Nucleus accumbens (tissue), 56 donors: ENCODE measurements around the gene PLCB3.

Experiments
- DNase-seq, 56 donors: peaks; one replicate each; lab custom pipeline; 2025; lab: John Stamatoyannopoulos, UW

Gene PLCB3

GRCh38 chr11:64220271-64220670 lies 31.1 kb upstream of the PLCB3 start:
- DNase-seq, result no peak

GRCh38 chr11:64220798-64221197 lies 30.5 kb upstream of the PLCB3 start:
- DNase-seq, result no peak

DNA sequence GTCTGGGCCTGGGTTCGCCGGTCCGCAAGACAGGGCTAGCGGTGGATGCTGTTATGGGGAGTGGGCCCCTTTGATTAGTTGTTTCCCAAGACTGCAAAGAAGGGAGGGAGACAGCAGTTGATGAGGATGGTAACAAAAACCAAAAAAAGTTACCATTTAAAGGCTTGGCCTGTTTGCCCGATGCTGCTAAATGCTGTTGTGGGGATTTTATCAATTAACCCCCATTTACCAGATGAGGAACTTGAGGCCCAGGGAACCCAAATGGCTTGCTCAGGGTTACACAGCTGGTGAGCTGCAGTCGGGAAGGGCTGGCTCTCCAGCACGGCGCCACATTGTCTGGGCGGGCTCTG lies 28.7 kb upstream of the PLCB3 start:
- no peak for DNase-seq

DNA sequence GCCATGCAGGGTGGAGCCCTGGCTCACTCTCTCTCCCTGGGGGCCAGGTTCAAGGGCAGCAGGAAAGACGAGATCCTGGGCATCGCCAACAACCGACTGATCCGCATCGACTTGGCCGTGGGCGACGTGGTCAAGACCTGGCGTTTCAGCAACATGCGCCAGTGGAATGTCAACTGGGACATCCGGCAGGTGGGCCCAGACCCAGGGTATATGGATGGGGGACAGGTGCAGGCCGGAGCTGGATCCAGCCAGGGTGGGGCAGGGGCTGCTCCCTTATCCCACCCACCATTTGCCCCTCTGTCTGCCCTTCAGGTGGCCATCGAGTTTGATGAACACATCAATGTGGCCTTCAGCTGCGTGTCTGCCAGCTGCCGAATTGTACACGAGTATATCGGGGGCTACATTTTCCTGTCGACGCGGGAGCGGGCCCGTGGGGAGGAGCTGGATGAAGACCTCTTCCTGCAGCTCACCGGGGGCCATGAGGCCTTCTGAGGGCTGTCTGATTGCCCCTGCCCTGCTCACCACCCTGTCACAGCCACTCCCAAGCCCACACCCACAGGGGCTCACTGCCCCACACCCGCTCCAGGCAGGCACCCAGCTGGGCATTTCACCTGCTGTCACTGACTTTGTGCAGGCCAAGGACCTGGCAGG lies 28.2 kb upstream of the PLCB3 start:
- DNase-seq, result no peak

DNA sequence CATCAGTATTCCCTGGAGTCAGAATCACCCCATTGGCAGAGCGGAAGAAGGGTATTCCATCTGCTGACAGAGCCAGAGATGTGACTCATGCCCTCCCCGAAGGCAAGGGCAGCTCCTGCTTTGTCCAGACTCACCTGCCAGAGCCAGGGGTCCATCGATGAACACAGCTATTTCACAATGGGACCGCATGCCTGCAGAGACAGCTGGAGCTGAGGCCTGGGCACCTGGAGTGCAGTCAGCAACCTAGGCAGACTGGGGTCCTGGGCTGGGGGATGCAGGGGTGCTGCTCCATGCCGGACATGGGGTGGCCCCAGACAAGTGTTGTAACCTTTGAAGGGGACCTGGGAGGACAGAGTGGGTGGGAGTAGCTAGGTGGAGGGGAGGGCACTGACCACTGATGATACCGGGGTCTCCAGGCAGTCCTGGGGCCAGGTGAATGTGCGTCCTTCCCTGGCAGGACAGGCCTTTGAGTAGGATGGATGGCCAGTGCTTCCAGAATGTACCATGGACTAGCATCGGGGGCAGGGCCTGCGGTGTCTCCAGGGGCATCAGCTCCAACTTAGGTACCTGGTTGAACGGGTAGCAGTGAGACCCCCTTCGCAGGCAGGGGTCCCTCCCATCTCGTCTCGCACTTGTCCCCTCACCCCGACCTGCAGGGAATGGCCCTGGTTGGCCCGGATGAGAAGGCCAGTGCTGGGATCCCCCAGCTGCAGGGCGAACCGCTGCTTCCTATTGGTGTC lies 27.0 kb upstream of the PLCB3 start:
- no peak for DNase-seq

DNA sequence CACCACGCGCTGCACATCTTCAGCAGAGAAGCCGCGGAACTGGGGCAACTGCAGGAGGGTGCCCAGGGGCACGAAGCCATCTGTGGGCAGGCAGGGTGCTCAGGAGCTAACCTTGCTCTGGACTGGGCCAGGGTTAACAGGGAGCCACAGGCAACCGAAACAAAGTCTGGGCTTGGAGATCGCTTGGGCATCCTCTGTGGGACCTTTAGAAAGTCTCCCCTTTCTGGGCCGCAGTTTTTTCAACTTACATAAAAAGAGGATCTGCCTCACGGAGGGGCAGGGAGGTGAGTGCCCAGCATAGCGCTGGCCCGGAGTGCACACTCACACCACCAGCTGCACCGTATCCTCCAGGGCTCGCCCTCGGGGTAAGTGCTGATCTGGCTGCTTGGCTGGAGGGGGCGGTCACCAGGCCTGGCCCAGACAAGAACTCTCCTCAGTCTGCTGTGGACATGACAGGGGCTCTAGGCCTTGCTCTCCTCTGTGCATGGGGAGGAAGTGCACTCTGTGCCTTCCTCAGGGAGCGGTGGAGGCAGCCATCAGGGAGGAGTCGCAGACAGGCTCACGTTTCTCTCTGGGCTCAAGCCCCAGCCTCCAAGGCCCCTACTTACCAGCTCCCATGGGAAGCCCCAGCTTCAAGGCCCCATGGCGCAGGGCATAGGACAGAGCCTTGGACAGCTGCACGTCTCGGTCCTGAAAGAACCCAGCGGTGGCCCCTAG lies 26.3 kb upstream of the PLCB3 start:
- DNase-seq, result no peak

DNA sequence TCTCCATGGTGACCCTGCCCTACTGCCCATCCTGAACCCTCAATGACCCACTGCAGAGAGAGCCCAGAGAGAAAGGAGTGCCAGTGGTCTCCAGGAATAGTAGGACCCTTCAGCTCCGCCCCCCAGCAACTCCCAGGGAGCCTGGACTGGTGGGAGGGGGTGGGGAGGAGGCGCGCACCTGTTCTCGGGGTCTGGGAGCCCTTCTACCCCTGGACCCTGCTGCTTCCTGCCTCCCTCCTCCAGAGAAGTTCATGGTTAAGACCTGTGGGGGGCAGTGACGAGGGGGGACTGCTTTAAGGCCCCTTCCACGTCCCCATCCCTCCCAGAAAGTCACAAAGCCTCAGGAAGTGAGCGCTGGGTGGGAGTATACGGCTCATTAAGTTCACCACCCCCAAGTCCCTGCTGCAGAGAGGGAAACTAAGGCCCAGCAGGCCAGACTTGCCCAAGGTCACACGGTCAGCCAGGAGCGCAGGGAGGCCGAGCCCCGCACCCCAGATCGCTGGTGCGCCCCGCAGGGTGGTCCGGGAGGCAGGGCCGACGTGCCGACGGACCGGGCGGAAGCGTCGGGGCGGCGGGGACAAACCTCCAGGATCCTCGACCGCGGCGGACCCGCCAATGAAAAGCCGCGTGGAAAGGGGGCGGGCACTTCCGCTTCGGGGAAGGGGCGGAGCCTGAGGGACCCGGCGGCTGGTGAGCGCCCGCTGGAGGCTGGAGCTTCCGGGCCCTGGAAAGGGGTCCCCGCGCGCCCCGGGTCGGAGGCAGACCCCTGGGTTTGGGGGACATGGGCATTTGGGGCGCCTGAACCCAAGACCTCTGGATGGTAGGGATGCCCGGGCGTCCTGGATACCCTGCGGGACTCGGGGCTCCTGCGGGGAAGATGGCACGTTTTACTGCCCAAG lies 25.5 kb upstream of the PLCB3 start, which contains the start of the genes NUDT22 and TRPT1:
NUDT22 (plus strand) TSS at position 667 of the 899 bp plus-strand sequence. CDS start 379 bp downstream, outside the sequence.
TRPT1 (minus strand) TSS at position 579 of the 899 bp plus-strand sequence; CDS start at position 253, 326 bp downstream.
- peak in 55 of 56 donors; percentile 53 to 94 (median 82) for DNase-seq

DNA sequence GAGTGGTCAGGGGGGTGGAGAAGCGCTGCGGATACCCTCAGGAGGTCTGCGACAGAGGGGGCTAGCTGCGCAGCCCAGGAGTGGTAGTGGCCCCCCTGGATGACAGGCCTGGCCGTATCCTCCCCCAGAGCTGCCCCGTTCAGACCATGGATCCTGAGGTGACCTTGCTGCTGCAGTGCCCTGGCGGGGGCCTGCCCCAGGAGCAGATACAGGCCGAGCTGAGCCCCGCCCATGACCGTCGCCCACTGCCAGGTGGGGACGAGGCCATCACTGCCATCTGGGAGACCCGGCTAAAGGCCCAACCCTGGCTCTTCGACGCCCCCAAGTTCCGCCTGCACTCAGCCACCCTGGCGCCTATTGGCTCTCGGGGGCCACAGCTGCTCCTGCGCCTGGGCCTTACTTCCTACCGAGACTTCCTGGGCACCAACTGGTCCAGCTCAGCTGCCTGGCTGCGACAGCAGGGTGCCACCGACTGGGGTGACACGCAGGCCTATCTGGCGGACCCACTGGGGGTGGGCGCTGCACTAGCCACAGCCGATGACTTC lies 24.8 kb upstream of the PLCB3 start:
- peak in 8 of 56 donors; percentile 21 to 61 (median 42) for DNase-seq

GRCh38 chr11:64227405-64227956 lies 23.8 kb upstream of the PLCB3 start:
- DNase-seq, result no peak

DNA sequence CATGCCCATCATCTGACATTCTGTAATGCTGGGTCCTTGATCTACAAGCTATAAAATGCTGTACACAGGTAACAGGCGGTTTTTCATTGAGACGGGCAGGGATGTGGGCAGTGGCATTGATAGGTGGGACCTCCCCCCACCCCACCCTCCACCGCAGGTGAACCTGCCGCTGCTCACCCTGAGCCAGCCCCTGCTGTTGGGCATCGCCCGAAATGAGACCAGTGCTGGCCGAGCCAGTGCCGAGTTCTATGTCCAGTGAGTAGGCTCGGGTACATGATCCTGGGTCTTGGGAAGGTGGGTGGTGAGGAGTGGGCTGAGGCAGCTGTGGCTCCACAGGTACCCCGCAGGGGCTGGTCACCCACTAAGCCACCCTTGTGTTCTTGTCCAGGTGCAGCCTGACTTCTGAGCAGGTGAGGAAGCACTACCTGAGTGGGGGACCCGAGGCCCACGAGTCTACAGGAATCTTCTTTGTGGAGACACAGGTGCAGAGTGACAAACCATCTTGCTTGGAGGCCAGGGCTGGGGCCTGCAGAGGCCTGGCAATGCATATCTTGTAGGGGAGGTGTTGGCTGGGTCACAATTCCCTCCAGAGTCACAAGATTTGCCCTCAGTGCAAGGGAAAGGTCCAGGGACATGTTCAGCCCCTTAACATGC lies 22.1 kb upstream of the PLCB3 start:
- no peak for DNase-seq

GRCh38 chr11:64229744-64230170 lies 21.6 kb upstream of the PLCB3 start:
- DNase-seq, result no peak

DNA sequence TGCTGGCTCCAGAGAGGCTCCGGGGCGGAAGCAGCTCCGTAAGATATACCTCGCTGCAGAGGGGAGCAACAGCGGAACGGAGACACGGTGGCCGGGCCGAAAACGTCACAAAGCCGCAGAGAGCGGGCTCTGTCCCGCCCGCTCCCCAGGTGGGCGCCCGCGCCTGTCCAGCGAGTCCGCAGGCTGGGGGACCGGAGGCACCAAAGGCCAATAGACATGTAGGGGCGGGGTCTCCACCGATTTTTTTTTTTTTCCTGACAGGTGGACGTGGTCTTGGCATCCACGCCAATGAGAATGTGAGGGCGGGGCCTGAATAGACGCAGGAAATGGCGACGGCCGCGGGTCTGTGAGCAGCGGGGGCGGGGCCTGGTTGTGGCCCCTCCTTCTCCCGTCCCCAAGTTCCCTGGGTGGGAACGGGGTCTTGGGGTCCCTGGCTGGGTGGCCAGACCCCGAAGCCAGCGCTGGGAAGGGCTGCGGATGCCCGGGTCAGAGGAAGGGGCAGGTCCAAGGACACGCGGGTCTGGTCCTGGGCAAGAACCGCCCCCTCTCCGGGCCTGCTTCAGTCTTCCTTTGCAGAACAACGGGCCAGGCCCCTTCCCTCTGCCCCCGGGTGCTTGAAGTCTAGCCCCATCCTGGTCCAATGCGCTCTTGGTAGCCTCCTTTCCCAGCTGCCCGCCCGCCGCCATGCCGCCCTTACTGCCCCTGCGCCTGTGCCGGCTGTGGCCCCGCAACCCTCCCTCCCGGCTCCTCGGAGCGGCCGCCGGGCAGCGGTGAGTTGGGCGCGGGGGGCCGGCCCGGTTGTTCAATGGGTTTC lies 21.0 kb upstream of the PLCB3 start, which contains the start of gene DNAJC4:
DNAJC4 (plus strand) TSS at position 378 of the 814 bp plus-strand sequence; CDS start at position 685, 307 bp downstream.
- peak in 55 of 56 donors; percentile 49 to 95 (median 82) for DNase-seq

DNA sequence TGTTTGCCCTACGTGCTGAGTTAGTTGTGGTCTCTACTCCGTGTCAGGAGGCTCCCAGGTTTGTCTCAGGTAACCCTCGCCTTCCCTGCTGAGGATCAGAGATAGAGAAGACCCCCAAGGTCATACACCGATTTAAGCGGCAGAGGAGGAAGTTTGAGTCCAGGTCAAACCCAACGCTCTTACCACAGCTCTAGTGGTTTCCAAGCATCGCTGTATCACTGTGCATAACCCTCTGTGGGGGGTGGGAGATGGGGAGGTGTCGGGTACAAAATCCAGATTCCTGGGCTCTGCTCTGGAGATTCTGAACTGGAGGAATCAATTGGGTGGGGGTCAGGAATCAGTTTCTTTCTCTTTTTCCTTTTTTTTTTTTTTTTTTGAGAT lies 20.4 kb upstream of the PLCB3 start:
- DNase-seq, result no peak

GRCh38 chr11:64231546-64231945 lies 19.8 kb upstream of the PLCB3 start:
- DNase-seq, result no peak

DNA sequence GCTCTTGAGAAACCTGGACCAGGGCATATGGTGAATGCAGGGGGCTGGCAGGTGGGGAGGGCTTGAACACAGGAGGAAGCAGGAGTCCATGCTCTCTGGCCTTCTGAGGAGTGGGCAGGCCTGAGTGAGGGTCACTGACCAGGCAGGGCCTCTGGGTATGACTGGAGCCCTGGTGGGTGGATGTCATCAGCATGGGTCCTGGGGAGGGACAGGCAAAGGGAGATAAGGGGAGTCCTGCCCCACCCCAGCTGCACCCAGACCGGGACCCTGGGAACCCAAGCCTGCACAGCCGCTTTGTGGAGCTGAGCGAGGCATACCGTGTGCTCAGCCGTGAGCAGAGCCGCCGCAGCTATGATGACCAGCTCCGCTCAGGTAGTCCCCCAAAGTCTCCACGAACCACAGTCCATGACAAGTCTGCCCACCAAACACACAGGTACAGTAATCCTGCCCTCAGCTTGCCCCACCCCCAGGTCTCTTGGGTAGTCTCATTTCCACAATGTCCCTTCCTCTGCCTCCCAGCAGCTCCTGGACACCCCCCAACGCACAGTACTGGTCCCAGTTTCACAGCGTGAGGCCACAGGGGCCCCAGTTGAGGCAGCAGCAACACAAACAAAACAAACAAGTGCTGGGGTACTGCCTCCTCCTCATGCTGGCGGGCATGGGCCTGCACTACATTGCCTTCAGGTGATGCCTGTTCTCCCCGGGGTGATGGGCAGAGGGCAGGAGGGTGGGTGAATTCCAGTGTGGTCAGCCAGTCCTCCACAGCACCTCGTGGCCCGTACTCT lies 19.0 kb upstream of the PLCB3 start:
- no peak for DNase-seq

DNA sequence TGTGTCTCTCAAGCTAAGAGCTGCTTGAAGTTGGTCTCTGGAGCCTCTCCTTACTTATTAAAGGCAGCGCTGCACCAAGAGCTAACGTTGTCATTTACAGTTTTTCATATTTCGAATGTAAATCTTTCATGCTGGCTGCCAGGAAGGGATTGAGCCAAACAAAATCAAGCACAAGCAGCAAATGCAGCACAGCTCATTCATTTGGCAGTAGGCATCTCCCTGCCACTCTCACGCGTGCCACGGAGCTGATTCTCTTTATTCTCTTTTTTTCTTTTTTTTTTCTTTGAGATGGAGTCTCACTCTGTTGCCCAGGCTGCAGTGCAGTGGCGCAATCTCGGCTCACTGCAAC lies 18.4 kb upstream of the PLCB3 start:
- no peak for DNase-seq

- peak in 43 of 56 donors; percentile 17 to 81 (median 48) for DNase-seq
These were observed 17.3 kb upstream of the PLCB3 start, which contains the start of gene VEGFB for GRCh38 chr11:64233913-64234586. VEGFB (plus strand) TSS chr11:64234584; CDS start chr11:64234834, 250 bp downstream.
